HG03521 (cell line): ENCODE measurements around the gene PARK7.

Experiments
- ATAC-seq: cut with Tn5 transposase; IDR thresholded peaks from one replicate; pipeline ENCODE4 v1.9.1; 2021; ENCODE audit warnings: mild to moderate bottlenecking, moderate library complexity; ENCODE audit not compliant: unreplicated experiment

PARK7 gene

GRCh38 chr1:7980984-7981383, 19.5 kb downstream of the PARK7 start:
- no peak for ATAC-seq

GRCh38 chr1:7983086-7983778, 21.7 kb downstream of the PARK7 start:
- no peak for ATAC-seq

- ATAC-seq, result no peak
Measured at GRCh38 chr1:7984811-7985210, 23.3 kb downstream of the PARK7 start.

- no peak for ATAC-seq
Measured at GRCh38 chr1:7985851-7986612, 24.5 kb downstream of the PARK7 start.

GRCh38 chr1:7987528-7987927, 26.0 kb downstream of the PARK7 start:
- no peak for ATAC-seq

GRCh38 chr1:7988576-7988975, 27.1 kb downstream of the PARK7 start:
- ATAC-seq, result no peak

- no peak for ATAC-seq
Measured at GRCh38 chr1:7989762-7990428, 28.4 kb downstream of the PARK7 start.

- ATAC-seq, result no peak
Measured at GRCh38 chr1:7991504-7992440, 30.3 kb downstream of the PARK7 start.

GRCh38 chr1:7992885-7993284, 31.4 kb downstream of the PARK7 start:
- ATAC-seq, result no peak

GRCh38 chr1:7993593-7994479, 32.3 kb downstream of the PARK7 start:
- ATAC-seq, result peak; percentile 82

GRCh38 chr1:7994827-7995226, 33.3 kb downstream of the PARK7 start:
- no peak for ATAC-seq

GRCh38 chr1:7995437-7995836, 33.9 kb downstream of the PARK7 start:
- no peak for ATAC-seq

- ATAC-seq, result no peak
Measured at GRCh38 chr1:8002329-8002910, 40.9 kb downstream of the PARK7 start.

GRCh38 chr1:8002921-8003320, 41.4 kb downstream of the PARK7 start:
- ATAC-seq, result no peak

- no peak for ATAC-seq
Measured at GRCh38 chr1:8003438-8004112, 42.1 kb downstream of the PARK7 start.

- no peak for ATAC-seq
Measured at GRCh38 chr1:8004113-8004802, 42.7 kb downstream of the PARK7 start.

GRCh38 chr1:8004803-8005573, 43.5 kb downstream of the PARK7 start:
- ATAC-seq, result no peak
